Pancreas (tissue), 10 donors: ENCODE data around the gene EFNA2. TPM values are rescaled to one million over a fixed set of nuclear protein-coding genes. Genes with fewer than 3 reads are reported as not detected.

Experiments used
- ATAC-seq, 4 donors: fragments of 200-7000 bp; cut with Tn5 transposase; one replicate each; pipeline versions ENCODE4 v1.8.0 to v1.9.1; 2020; ENCODE audit warnings: mild to moderate bottlenecking in 4 of 4, moderate library complexity in 4 of 4
- DNase-seq, 6 donors: peaks; one replicate each; pipeline ENCODE4 v3.0.0-alpha.2; 2020
- FAIRE-seq: peaks from 2 replicates; lab custom pipeline; 2012; peaks lifted over from hg19 to GRCh38; lab: Jason Lieb, UNC
- H3K27ac ChIP-seq, 4 donors: fragments of 200-600 bp; sonication (generic); 1 replicate in 3 of 4; 2 replicates in 1 of 4; pipeline versions ENCODE4 v1.5.0 to v1.8.0; 2020
- H3K27me3 ChIP-seq, 4 donors: fragments of 200-600 bp; one replicate each; pipeline ENCODE4 v1.8.0; 2021
- H3K36me3 ChIP-seq, 3 donors: fragments of 200-600 bp; sonication (generic) in 1 of 3; one replicate each; pipeline versions ENCODE4 v1.5.0 to v1.8.0; 2020 to 2021
- H3K4me1 ChIP-seq, 3 donors: fragments of 200-600 bp; one replicate each; pipeline ENCODE4 v1.8.0; 2021
- H3K4me3 ChIP-seq, 4 donors: fragments of 200-600 bp; sonication (generic) in 2 of 4; one replicate each; pipeline versions ENCODE4 v1.5.0 to v1.8.0; 2020 to 2021
- H3K9me3 ChIP-seq, 4 donors: fragments of 200-600 bp; one replicate each; pipeline ENCODE4 v1.8.0; 2021
- WGBS, 2 donors: extraction: QIAGEN DNeasy Blood & Tissue Kit; methylation state at CpG; one replicate each; pipeline ENCODE4 v1.1.7; 2013; 5-methylcytosine and 5-hydroxymethylcytosine counted together
- intact Hi-C, 3 donors: fragments of 100-400 bp; cut with DNase I; formaldehyde crosslinking; loops; one replicate each; pipeline versions ENCODE4 v1.11.1 to v1.14.2; 2022
- polyA plus RNA-seq, 2 donors: library from polyadenylated mRNA; stranded (reverse); fragments of 200-250 nt; gene quantifications; one replicate each; pipeline ENCODE4 v1.2.3, GENCODE V29; 2013
- total RNA-seq, 6 donors: library from RNA; stranded (reverse); fragmentation: NEBNext Ultra II Directional in 4 of 6; extraction: Animal tissue kit (Norgen Biotek cat#: 25700) in 4 of 6; gene quantifications; one replicate each; pipeline versions ENCODE4 v1.2.1 to v1.2.4, GENCODE V29; 2021 to 2023
- TF ChIP-seq, protein P1 (sequence below), 4 donors: fragments of 200-600 bp; sonication (generic) in 3 of 4; IDR thresholded peaks; one replicate each; pipeline versions ENCODE4 v1.5.0 to v1.8.0; 2021; ENCODE audit warnings: antibody characterized with exemption in 4 of 4
- donor health status: healthy with polysubstance abuse.
- donor health status: DM: no; HTN: no; CAD: no; lungs with moderate emphysema.
- donor health status: DM: no; HTN: no; CAD: no.
- donor health status: control.
- donor health status: control.
- donor health status: Bipolar disorder and iron deficiency.
- donor health status: DM: yes; HTN: yes; CAD: no.
- donor health status: DM: no; HTN: no; CAD: no.
- donor health status: DM: no; HTN: no; CAD: no.
- donor health status: DM: yes; HTN: yes; CAD: no.

EFNA2 gene
- total and polyA plus RNA-seq, 8 donors, result 0.22 to 0.94 TPM; not detected in 6

DNA sequence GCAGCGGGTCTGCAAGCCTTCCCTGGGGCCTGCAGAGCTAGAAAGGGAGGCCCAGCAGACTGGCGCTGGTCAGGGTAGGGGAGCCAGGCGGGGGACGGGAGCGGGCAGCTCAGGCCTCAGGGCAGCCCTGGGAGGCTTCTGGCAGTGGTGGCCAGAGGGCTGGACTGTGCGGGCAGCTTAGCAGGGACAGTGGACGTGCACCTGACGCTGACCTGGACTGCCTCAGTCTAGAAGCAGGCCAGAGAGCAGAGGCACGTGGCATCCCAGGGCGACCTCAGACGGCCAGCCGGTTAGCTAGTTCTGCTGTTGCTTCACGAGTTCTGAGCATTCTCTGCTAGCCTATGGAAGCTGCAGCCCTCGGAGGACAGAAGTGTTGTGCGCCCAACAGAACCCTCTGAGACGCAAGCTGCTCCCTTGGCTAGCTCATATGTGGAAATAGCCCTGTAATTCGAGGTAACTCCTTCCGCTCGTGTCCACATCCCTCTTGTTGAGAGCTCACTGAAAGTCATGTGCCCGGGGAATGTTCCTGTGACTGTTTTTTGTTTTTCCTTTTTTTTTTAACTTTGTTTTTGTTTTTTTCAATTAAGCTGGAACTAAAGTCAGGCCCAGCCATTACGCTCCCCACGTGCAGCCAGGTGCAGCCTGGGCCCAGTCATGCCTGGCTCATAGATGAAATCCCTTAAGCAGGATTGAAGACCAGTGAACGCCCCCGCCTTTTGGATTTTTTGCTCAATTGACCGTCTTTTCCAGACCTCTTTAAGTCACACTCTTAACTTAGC, 12.2 kb upstream of the EFNA2 start:
- H3K27me3 ChIP-seq, result no peaks in the 10 kb centered on the region
- no peak overlapping the region for H3K27ac ChIP-seq
- DNase-seq, result peak in 2 of 6 donors; percentile 39 to 55
- no peaks in the 10 kb centered on the region for H3K9me3 ChIP-seq
- ATAC-seq, result no peak
- no peak for FAIRE-seq
- H3K36me3 ChIP-seq, result peaks cover 5 to 40% (median 34%) of the 10 kb centered on the region in 3 donors
- intact Hi-C loops, result no loop called here
- TF ChIP-seq, protein P1, sequence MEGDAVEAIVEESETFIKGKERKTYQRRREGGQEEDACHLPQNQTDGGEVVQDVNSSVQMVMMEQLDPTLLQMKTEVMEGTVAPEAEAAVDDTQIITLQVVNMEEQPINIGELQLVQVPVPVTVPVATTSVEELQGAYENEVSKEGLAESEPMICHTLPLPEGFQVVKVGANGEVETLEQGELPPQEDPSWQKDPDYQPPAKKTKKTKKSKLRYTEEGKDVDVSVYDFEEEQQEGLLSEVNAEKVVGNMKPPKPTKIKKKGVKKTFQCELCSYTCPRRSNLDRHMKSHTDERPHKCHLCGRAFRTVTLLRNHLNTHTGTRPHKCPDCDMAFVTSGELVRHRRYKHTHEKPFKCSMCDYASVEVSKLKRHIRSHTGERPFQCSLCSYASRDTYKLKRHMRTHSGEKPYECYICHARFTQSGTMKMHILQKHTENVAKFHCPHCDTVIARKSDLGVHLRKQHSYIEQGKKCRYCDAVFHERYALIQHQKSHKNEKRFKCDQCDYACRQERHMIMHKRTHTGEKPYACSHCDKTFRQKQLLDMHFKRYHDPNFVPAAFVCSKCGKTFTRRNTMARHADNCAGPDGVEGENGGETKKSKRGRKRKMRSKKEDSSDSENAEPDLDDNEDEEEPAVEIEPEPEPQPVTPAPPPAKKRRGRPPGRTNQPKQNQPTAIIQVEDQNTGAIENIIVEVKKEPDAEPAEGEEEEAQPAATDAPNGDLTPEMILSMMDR (IDR thresholded peaks at IDR 0.05), result no peak
- H3K4me1 ChIP-seq, result peaks cover 36 to 44% (median 42%) of the 10 kb centered on the region in 3 donors
- H3K4me3 ChIP-seq, result no peak overlapping the region
- 83 to 84% methylated on average over 25 of the region's 25 CpGs for WGBS, 2 donors

DNA sequence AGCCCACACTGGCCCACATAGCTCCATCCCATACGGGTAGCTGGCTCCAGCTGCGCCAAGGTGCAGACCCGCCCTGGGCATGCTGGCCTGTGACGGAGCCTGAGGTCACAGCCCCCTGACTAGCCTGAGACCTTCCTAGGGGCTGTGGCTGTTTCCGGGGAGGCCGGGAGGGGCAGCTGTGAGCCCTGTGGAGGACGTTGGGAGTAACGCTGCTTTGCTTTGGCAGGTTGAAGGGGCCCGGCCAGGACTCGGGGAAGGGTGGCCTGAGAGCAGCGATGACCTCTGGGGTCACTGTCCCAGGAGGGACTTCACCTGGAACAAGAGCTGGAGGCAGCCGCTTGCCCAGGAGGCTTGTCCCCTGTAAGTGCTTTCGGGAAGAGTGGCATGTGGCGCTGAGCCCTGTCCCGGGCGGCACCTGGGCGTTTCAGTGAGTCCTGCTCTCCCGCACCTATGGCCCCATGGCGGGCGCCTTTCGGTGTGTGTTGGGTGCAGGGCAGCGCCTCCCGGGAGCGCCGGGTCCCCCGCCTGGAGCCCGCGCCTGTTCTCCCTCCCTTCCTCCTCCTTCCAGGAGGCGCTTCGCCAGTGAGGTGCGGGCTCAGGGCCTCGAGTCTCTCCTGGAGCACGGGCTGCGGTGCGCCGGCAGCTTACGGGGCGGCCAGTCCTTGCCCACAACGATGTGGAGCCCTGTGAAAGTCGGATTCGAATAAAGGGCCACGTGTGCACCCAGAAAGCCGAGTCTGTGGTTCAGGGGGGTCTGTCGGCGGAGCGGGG, 11.4 kb upstream of the EFNA2 start:
- TF ChIP-seq, protein P1 (IDR thresholded peaks at IDR 0.05), result no peak
- no peak for FAIRE-seq
- no peaks in the 10 kb centered on the region for H3K9me3 ChIP-seq
- no peak for ATAC-seq
- intact Hi-C loops, result no loop called here
- H3K27me3 ChIP-seq, result no peaks in the 10 kb centered on the region
- 82% methylated on average over 44 to 46 of the region's 46 CpGs for WGBS, 2 donors
- peaks cover 5 to 40% (median 34%) of the 10 kb centered on the region in 3 donors for H3K36me3 ChIP-seq
- H3K4me3 ChIP-seq, result peak overlapping the region in 2 of 4 donors; percentile 65 to 67
- peak overlapping the region in 3 of 4 donors; percentile 97 to 99 (median 98) for H3K27ac ChIP-seq
- peaks cover 33 to 40% (median 39%) of the 10 kb centered on the region in 3 donors for H3K4me1 ChIP-seq
- DNase-seq, result peak in 3 of 6 donors; percentile 52 to 73 (median 58)

DNA sequence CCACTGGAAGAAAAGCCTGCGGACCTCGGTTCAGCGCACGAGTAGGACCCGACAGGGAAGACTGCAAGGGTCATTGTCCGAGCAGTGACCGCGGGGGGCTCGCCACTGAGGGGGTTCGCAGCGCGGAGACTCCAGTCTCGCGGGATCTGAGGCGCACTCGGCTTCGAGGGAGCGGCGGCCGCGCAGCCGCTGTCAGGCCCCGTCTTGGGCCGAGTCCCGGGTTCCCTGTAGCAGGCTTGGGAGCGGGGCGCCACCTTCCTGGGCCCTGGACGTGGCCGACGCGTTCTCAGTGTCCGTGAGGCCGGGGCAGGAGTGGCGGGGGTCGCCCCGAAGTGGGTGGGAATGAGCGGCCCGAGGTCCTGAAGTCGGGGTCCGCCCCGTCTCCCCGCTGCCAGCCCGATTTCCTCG, 10.8 kb upstream of the EFNA2 start:
- Histone ChIP-seq H3K36me3 (peaks cover 5 to 40% (median 34%) of the 10 kb centered on the region in 3 donors), H3K4me3 (peak overlapping the region in 3 of 4 donors; percentile 65 to 77 (median 67)), H3K27me3 (no peaks in the 10 kb centered on the region), H3K27ac (peak overlapping the region; percentile 97 to 99 (median 98)), H3K4me1 (peaks cover 33 to 40% (median 39%) of the 10 kb centered on the region in 3 donors), H3K9me3 (no peaks in the 10 kb centered on the region)
- intact Hi-C loops, result no loop called here
- TF ChIP-seq, protein P1 (IDR thresholded peaks at IDR 0.05), result no peak
- no peak for FAIRE-seq
- DNase-seq, result no peak
- 29 to 41% methylated on average over 30 to 44 of the region's 44 CpGs for WGBS, 2 donors
- ATAC-seq, result peak; percentile 0 to 1 (median 0)

DNA sequence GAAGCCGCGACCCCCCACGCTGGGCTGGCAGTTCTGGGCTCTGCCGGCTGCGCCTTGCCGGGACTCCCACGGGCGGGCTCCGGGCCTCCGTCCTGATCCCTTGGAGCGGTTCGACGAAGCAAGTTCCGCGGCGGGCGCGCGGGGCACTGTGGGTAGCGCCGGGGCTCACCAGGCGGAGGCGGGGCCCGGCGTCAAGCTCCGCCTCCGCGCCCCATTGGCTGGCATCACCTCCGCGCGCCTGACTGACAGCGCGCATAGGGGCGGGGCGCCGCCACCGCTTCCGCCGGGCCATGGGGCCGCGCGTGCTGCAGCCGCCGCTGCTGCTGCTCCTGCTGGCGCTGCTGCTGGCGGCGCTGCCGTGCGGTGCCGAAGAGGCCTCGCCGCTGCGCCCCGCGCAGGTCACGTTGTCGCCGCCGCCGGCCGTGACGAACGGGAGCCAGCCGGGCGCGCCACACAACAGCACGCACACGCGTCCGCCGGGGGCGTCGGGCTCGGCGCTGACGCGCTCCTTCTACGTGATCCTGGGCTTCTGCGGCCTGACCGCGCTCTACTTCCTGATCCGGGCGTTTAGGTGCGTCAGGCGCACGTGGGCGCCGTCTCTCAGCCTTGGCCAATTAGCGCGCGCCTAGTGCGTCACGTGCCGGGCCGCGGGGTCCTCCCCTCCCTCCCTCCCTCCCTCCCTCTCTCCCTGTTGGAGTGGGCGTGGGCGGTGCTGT, 10.3 kb upstream of the EFNA2 start, which contains the start of gene FAM174C:
TSS of gene FAM174C (plus strand) at position 271 of the 716 bp plus-strand sequence. CDS start at position 291, 20 bp downstream.
- FAIRE-seq, result no peak
- intact Hi-C loops, result no loop called here
- 0% methylated on average over 67 to 98 of the region's 98 CpGs for WGBS, 2 donors

More for the DNA sequence above, 10.3 kb upstream of the EFNA2 start, which contains the start of gene FAM174C:
- Histone ChIP-seq H3K36me3 (peaks cover 5 to 40% (median 34%) of the 10 kb centered on the region in 3 donors), H3K9me3 (no peaks in the 10 kb centered on the region), H3K4me1 (peaks cover 32 to 38% (median 37%) of the 10 kb centered on the region in 3 donors), H3K4me3 (peak within 1 kb of the TSS; percentile 55 to 77 (median 66)), H3K27me3 (no peaks in the 10 kb centered on the region), H3K27ac (peak within 1 kb of the TSS; percentile 97 to 99 (median 98))
- DNase-seq (peak; percentile 94 to 98 (median 96)), ATAC-seq (peak; percentile 78 to 86 (median 81))
- TF ChIP-seq, protein P1 (IDR thresholded peaks at IDR 0.05), result no peak
